Breast epithelium (tissue), 3 donors: Measurements from ENCODE around the gene LRP2.

ENCODE experiments used
- CTCF ChIP-seq, 3 donors: fragments of 450-650 bp; IDR thresholded peaks; one replicate each; pipeline ENCODE4 v1.5.1; 2016 to 2017; ENCODE audit warnings: antibody characterized with exemption in 3 of 3, mild to moderate bottlenecking in 3 of 3, moderate library complexity in 3 of 3
- POLR2A ChIP-seq: fragments of 450-650 bp; IDR thresholded peaks from one replicate; pipeline ENCODE4 v1.6.1; 2016; ENCODE audit warnings: antibody characterized with exemption, mild to moderate bottlenecking, moderate library complexity
- POLR2AphosphoS5 ChIP-seq, 3 donors: sonication (generic); formaldehyde crosslinking; IDR thresholded peaks; one replicate each; pipeline ENCODE4 v1.6.1; 2017; ENCODE audit warnings: antibody characterized with exemption in 3 of 3

GRCh38 chr2:169237286-169237685 is 125.0 kb downstream of the LRP2 start:
- TF ChIP-seq CTCF (IDR thresholded peaks at IDR 0.05) = no peak
- TF ChIP-seq POLR2AphosphoS5 (IDR thresholded peaks at IDR 0.05) = no peak
- no peak for TF ChIP-seq POLR2A
